OCI-LY3 (cell line): ENCODE measurements around the gene PAK2.

Experiments used
- CTCF ChIP-seq: fragments of 200-600, 300-600 bp; sonication (generic); IDR thresholded peaks from 2 replicates; pipeline ENCODE4 v1.5.1; 2014; ENCODE audit warnings: antibody characterized with exemption, low read length, low read depth
- EZH2phosphoT487 ChIP-seq: fragments of 200-600 bp; shearing (Covaris generic); IDR thresholded peaks from 2 replicates; pipeline ENCODE4 v1.6.1; 2018; ENCODE audit warnings: antibody characterized with exemption, mixed run types, low read depth

- no peak for TF ChIP-seq CTCF
- no peak for TF ChIP-seq EZH2phosphoT487
These were observed 103.1 kb downstream of the PAK2 start for GRCh38 chr3:196842567-196843434.
